GM13976 (cell line): ENCODE measurements around the gene MGMT.
A peak's percentile ranks its signal among the peaks of the same experiment; 100 is the strongest.

Experiments used
- DNase-seq: peaks from one replicate; pipeline ENCODE4 v3.0.0; 2012; ENCODE audit warnings: low spot score
- in situ Hi-C: fragments of 300-500 bp; cut with MboI; formaldehyde crosslinking; loops from one replicate; pipeline ENCODE4 v1.12.0; 2022; ENCODE audit warnings: low sequenced_read_pairs, mixed read lengths, inconsistent platforms; ENCODE audit not compliant: unreplicated experiment
- TF ChIP-seq, protein P1 (sequence below): IDR thresholded peaks from 2 replicates; pipeline ENCODE4 v1.5.1; 2012; ENCODE audit warnings: borderline replicate concordance, mild to moderate bottlenecking; ENCODE audit not compliant: insufficient read depth; ENCODE audit errors: extremely low read depth, missing control alignments, control extremely low read depth

Gene MGMT

DNA sequence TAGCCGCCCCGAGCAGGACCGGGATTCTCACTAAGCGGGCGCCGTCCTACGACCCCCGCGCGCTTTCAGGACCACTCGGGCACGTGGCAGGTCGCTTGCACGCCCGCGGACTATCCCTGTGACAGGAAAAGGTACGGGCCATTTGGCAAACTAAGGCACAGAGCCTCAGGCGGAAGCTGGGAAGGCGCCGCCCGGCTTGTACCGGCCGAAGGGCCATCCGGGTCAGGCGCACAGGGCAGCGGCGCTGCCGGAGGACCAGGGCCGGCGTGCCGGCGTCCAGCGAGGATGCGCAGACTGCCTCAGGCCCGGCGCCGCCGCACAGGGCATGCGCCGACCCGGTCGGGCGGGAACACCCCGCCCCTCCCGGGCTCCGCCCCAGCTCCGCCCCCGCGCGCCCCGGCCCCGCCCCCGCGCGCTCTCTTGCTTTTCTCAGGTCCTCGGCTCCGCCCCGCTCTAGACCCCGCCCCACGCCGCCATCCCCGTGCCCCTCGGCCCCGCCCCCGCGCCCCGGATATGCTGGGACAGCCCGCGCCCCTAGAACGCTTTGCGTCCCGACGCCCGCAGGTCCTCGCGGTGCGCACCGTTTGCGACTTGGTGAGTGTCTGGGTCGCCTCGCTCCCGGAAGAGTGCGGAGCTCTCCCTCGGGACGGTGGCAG, at the start of gene MGMT:
TSS of gene MGMT (plus strand) at position 539 of the 656 bp plus-strand sequence.
- TF ChIP-seq, protein P1, sequence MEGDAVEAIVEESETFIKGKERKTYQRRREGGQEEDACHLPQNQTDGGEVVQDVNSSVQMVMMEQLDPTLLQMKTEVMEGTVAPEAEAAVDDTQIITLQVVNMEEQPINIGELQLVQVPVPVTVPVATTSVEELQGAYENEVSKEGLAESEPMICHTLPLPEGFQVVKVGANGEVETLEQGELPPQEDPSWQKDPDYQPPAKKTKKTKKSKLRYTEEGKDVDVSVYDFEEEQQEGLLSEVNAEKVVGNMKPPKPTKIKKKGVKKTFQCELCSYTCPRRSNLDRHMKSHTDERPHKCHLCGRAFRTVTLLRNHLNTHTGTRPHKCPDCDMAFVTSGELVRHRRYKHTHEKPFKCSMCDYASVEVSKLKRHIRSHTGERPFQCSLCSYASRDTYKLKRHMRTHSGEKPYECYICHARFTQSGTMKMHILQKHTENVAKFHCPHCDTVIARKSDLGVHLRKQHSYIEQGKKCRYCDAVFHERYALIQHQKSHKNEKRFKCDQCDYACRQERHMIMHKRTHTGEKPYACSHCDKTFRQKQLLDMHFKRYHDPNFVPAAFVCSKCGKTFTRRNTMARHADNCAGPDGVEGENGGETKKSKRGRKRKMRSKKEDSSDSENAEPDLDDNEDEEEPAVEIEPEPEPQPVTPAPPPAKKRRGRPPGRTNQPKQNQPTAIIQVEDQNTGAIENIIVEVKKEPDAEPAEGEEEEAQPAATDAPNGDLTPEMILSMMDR = no peak
- in situ Hi-C loops = no loop called here
- DNase-seq = peak; percentile 98

DNA sequence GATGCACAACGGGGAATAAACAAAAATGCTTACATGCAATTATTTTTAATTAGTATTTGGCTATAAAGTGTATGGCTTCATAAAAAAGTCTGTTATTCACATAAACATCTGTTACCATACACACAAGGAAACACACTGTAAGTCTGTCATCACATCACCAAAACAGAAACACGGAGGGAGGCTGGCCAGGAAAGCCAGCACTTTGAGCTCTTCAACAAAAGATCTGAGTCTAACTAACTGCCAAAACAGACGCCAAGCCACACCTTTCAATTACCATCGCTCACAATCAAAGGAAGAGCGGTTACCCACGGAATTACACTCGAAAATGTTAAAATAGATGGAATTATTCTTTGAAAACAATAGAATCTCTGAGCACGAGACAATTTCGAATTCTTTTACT, 49.2 kb upstream of the MGMT start:
- in situ Hi-C loops = no loop called here
- DNase-seq = no peak
- TF ChIP-seq, protein P1 = no peak

DNA sequence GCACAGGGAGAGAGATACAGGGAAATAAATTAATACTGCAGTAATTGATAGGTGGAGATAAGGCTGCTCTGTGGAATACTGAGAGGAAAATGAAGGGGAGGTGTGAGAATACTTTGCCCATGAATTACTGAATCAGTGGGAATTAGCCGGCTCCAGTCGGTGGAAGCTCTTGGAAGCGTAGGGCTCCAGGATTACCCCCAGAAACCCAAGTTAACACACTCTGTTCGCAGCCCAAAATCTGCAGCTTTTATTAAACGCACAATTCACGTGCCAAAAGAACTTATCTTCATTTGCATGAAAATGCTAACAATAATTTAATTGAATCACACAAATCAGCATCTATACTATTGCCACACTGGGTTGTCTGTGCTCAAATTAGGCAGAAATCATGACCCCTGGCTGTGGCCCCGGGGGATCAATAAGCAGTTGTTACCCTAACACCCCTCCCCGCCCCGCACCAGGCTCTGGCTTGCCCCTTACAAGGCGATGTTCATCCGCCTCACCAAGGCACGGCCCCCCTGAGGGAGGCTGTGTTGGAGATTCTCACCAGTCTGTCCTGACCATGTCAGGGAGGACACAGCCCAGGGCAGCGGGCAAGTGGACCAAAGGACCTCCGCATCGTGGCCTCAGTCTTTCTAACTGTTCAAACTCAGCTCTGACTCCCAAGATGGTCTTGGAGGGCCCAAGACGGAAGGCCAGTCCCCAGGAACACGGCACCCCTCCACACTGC, 48.4 kb upstream of the MGMT start:
- TF ChIP-seq, protein P1 = no peak
- DNase-seq = no peak
- in situ Hi-C loops = no loop called here

DNA sequence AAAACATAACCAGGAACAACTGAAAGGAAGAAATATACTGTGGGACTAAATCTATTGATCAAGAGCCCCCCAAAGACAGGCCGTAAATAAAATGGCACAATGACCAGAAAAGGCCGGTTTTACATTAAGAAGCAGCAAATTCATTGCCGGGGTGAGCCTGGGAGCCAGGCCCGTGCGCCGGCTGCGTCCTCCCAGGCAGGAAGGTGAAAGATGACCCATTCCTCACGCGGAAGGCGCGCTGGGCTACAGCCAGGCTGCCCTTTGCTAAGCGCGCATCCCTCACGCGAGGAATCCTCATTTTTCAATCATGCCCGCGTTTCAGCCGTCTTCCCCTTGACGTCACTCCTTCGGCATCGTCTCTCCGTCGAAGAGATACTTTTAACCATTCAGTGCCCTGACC, 47.6 kb upstream of the MGMT start:
- TF ChIP-seq, protein P1 = no peak
- in situ Hi-C loops = no loop called here
- no peak for DNase-seq

DNA sequence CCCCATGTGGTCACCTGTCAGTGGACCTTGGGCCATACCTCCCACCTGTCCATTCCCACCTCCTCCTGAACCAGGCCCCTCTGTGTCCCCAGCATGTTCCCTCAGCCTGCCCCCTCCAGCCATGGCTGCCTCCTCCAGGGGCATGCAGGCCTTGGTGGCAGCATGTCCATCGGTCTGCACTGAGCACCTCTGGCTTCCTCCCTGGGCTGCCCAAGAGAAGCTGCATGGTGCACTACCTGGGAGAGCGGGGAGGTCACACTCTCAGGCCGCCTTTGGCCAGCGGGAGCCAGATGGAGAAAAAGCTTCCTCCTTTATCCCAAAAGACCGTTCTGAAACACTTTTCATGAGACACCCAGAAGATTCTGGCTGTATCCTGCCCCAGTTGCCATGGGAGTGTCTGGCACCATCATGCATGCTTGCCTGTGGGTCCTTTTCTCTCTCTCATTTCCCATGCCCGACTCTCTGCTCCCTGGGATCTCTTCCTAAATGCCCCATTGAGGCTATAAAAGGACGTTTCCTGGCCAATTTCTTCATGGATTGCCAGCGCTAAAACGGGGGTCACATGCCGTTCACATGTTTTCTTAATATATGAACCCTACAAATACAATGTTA, 45.5 kb upstream of the MGMT start:
- TF ChIP-seq, protein P1 = no peak
- in situ Hi-C loops = no loop called here
- no peak for DNase-seq

DNA sequence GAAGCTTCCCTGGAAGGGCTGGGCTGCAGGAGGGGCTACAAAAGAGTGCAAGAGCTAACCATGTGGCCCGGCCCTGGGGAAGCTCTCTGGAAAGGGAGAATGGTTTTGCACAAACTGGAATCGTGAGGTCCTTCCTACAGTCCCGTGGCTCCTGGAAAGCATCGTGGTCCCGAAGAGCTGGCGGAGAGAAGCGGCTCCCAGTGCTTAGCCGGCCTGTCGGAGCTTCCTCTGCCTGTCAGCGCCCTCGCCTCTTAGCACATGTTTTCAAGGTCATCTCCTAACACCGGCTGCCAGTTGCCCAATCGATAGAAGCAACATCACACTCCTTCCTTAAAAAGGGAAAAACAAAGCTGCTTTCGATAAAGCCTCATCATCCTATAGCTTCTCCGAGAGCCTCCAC, 42.1 kb upstream of the MGMT start:
- in situ Hi-C loops = no loop called here
- DNase-seq = no peak
- TF ChIP-seq, protein P1 = no peak
